NB4 (cell line): ENCODE measurements around the gene UAP1.

ENCODE experiments used
- DNase-seq: peaks from one replicate; pipeline ENCODE4 v3.0.0; 2010; ENCODE audit warnings: low read depth
- H3K4me3 ChIP-seq: one replicate; pipeline ENCODE4 v1.5.1; 2011; ENCODE audit warnings: mild to moderate bottlenecking, low read depth, low read length, moderate library complexity
- CTCF ChIP-seq: IDR thresholded peaks from one replicate; pipeline ENCODE4 v1.5.1; 2012; ENCODE audit warnings: low read depth, low read length
- MYC ChIP-seq: IDR thresholded peaks from 2 replicates; pipeline ENCODE4 v1.6.1; 2011; ENCODE audit warnings: low read depth, low read length
- POLR2A ChIP-seq: IDR thresholded peaks from 2 replicates; pipeline ENCODE4 v1.6.1; 2011; ENCODE audit warnings: mild to moderate bottlenecking; ENCODE audit not compliant: insufficient read length; ENCODE audit errors: extremely low read depth
- TF ChIP-seq, protein P1 (sequence below): IDR thresholded peaks from 2 replicates; pipeline ENCODE4 v1.6.1; 2011; ENCODE audit warnings: low read depth, low read length

UAP1 gene

GRCh38 chr1:162561616-162562469 lies at the start of gene UAP1:
TSS of gene UAP1 (plus strand) at chr1:162561722. CDS start at chr1:162566069, 4,347 bp downstream.
- no peak for TF ChIP-seq CTCF
- TF ChIP-seq MYC = peak; percentile 39; the same call in 1 of the 2 replicates
- TF ChIP-seq POLR2A = peak; percentile 68
- TF ChIP-seq, protein P1, sequence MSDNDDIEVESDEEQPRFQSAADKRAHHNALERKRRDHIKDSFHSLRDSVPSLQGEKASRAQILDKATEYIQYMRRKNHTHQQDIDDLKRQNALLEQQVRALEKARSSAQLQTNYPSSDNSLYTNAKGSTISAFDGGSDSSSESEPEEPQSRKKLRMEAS = peak; percentile 41; the same call in 1 of the 2 replicates
- peak; percentile 44 for DNase-seq
- H3K4me3 ChIP-seq = peak within 1 kb of the TSS; percentile 83

GRCh38 chr1:162527314-162527713 lies 34.2 kb upstream of the UAP1 start:
- no peak for DNase-seq
- no peak overlapping the region for H3K4me3 ChIP-seq
- TF ChIP-seq CTCF = no peak
- no peak for TF ChIP-seq MYC
- TF ChIP-seq, protein P1 = no peak
- no peak for TF ChIP-seq POLR2A

DNA sequence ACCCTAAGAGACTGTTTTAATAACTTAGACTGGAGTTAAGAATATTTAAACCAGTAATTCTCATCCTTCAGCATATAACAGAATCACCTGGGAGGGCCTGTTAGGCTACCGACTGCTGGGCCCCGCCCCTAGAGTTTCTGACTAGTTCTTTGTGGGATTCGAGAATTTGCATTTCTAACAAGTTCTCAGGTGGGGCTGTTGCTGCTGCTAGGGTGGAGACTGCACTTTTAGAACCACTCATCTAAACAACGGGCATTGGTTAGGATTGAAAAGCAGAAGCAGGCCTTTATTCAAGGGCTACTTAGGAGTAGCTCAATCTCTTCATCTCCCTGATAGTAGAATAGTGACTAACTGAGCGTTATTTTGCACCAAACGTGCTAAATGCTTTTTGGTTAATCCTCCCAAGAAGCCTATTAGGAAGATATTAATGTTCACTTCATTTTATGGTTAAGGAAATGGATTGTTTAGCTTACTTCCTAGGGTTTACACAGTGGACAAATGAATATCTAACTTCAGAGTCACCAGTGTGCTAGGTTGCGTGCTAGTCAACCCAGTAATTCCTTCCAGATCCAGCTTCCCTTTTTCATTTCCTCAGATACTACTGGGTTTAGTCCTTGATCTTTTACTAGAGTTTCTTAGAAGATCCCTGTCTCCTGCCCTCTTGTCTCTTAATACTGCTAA lies 31.1 kb upstream of the UAP1 start:
- no peak for DNase-seq
- no peak for TF ChIP-seq CTCF
- no peak overlapping the region for H3K4me3 ChIP-seq

GRCh38 chr1:162530988-162531319 lies 30.6 kb upstream of the UAP1 start:
- no peak overlapping the region for H3K4me3 ChIP-seq
- DNase-seq = no peak
- TF ChIP-seq POLR2A = no peak
- TF ChIP-seq MYC = no peak
- TF ChIP-seq CTCF = no peak
- TF ChIP-seq, protein P1 = no peak

DNA sequence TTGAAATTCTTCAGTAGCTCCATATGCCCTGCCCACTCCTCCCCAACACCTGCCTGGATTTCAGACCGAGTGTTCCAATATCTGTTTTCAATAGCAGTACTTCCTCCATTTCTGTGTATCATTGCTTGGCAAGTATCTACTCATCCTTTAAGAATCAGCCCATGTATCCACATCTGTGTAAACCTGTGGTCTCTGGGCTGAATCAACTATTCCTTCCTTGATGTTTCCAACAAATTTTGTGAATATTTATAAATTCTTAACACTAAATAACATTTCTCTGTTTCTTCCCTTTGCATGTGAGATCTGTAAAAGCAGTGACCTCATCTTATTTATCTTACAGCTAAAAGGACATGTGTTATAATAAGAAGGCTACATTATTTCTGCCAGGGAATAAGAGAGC lies 26.0 kb upstream of the UAP1 start:
- no peak for DNase-seq
- TF ChIP-seq MYC (no peak), CTCF (no peak), POLR2A (no peak)
- TF ChIP-seq, protein P1 = no peak
- no peak overlapping the region for H3K4me3 ChIP-seq
